Panc1 (cell line): Measurements from ENCODE around the gene PLCD3. TPM values are rescaled to one million over a fixed set of nuclear protein-coding genes. Genes with fewer than 3 reads are reported as not detected.

Source experiments
- ATAC-seq: fragments of 200-7000 bp; cut with Tn5 transposase; 2 replicates; pipeline ENCODE4 v1.9.1; 2020; ENCODE audit warnings: mild to moderate bottlenecking, moderate library complexity
- BruUV-seq: library from RNA; stranded (reverse); fragments of 400-500 nt; replicated peaks from 2 replicates; lab custom pipeline; 2021; lab: Mats Ljungman, UMichigan
- CTCF ChIA-PET: fragments of 300-600 bp; sonication (Branson Sonifier 250); formaldehyde crosslinking; loops from one replicate; lab custom pipeline; 2022; ENCODE audit warnings: antibody characterized with exemption; lab: Charles Lee
- POLR2A ChIA-PET: fragments of 300-600 bp; sonication (Branson Sonifier 250); formaldehyde crosslinking; loops from one replicate; lab custom pipeline; 2022; ENCODE audit warnings: antibody characterized with exemption; lab: Charles Lee
- DNase-seq: peaks from one replicate; pipeline ENCODE4 v3.0.0-alpha.2; 2010; ENCODE audit warnings: low read depth, low spot score
- H3K27ac ChIP-seq: 2 replicates; pipeline ENCODE4 v1.5.1; 2011; ENCODE audit warnings: mild to moderate bottlenecking, low read length, inconsistent platforms
- H3K27me3 ChIP-seq: fragments of 200-500 bp; sonication (Bioruptor generic); 2 replicates; pipeline ENCODE4 v1.6.0; 2014; ENCODE audit warnings: low read length, inconsistent platforms; ENCODE audit not compliant: control insufficient read depth, insufficient read depth
- H3K36me3 ChIP-seq: fragments of 200-500 bp; sonication (Bioruptor generic); 2 replicates; pipeline ENCODE4 v1.5.1; 2014; ENCODE audit warnings: inconsistent platforms, mild to moderate bottlenecking, low read length, moderate library complexity; ENCODE audit not compliant: control insufficient read depth, insufficient read depth
- H3K4me1 ChIP-seq: 2 replicates; pipeline ENCODE4 v1.5.1; 2011; ENCODE audit warnings: inconsistent platforms, mild to moderate bottlenecking, low read length, moderate library complexity; ENCODE audit not compliant: control insufficient read depth, insufficient read depth
- H3K4me3 ChIP-seq, 2 experiments: 2 replicates each; pipeline ENCODE4 v1.5.1; 2011 to 2012; ENCODE audit warnings: low read depth in 2 of 2, low read length in 2 of 2, mild to moderate bottlenecking in 2 of 2, inconsistent platforms in 1 of 2, moderate library complexity in 1 of 2
- H3K9me3 ChIP-seq: fragments of 200-500 bp; sonication (Bioruptor generic); 2 replicates; pipeline ENCODE4 v1.5.1; 2014; ENCODE audit warnings: low read depth, mild to moderate bottlenecking, inconsistent platforms, low read length, moderate library complexity; ENCODE audit not compliant: control insufficient read depth, insufficient read depth
- POLR2AphosphoS5 ChIP-seq: IDR thresholded peaks from 2 replicates; pipeline ENCODE4 v1.6.1; 2012; ENCODE audit warnings: mild to moderate bottlenecking, low read depth, low read length, moderate library complexity
- SIN3A ChIP-seq: IDR thresholded peaks from 2 replicates; pipeline ENCODE4 v1.6.1; 2012; ENCODE audit warnings: low read depth, mild to moderate bottlenecking, low read length, moderate library complexity, borderline replicate concordance; ENCODE audit not compliant: insufficient read depth
- TCF7L2 ChIP-seq: IDR thresholded peaks from 2 replicates; pipeline ENCODE4 v1.6.1; 2011; ENCODE audit warnings: mild to moderate bottlenecking, low read depth, low read length, inconsistent platforms
- in situ Hi-C: cut with HindIII; loops from 2 replicates; pipeline ENCODE4 v1.10.0; 2016; ENCODE audit warnings: low sequenced_read_pairs, low pct_unique_long_range_greater_than_20kb
- intact Hi-C: fragments of 100-400 bp; cut with micrococcal nuclease; formaldehyde crosslinking; loops from one replicate; pipeline ENCODE4 v1.10.0; 2022; ENCODE audit not compliant: unreplicated experiment
- total RNA-seq: library from RNA; stranded (reverse); gene quantifications from one replicate; pipeline ENCODE4 v1.2.1, GENCODE V29; 2021; ENCODE audit not compliant: unreplicated experiment
- TF ChIP-seq, protein P1 (sequence below): fragments of 450-650 bp; IDR thresholded peaks from 2 replicates; pipeline ENCODE4 v1.5.1; 2017; ENCODE audit warnings: mild to moderate bottlenecking
- TF ChIP-seq, protein P2 (sequence below), 2 experiments: IDR thresholded peaks; 2 replicates each; pipeline ENCODE4 v1.6.1; 2011 to 2012; ENCODE audit warnings: low read depth in 2 of 2, control low read depth in 1 of 2, low read length in 1 of 2, mild to moderate bottlenecking in 1 of 2, moderate library complexity in 1 of 2; ENCODE audit not compliant: insufficient read depth in 1 of 2

PLCD3 gene
- total RNA-seq, 1 experiment from 2014 or later = 125 TPM

DNA sequence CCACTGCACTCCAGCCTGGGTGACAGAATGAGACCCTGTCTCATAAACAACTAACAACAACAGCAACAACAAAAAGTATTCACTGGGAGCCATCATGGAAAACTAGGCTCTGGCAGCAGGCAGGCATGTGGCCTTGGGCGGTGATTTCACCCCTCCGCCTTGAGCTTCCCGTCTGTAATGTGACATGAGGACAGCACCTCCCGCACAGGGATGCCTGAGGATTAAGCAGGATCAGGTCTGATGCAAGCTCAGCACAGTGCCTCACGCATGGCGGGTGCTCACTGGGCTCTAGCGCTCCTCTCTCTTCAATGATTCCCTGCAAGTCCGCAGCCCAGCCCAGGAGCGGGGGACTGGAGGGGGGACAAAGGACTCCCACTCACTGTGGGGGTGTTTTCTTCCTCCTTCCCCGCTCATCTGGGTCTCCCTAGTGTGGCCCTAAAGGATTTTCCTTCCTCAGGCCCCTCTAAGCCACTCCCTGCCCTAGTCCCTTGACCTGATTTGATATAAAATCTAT is 2.8 kb downstream of the PLCD3 start:
- no peak; the same call in 1 of the 2 replicates for ATAC-seq
- H3K27ac ChIP-seq = peak overlapping the region; percentile 83
- H3K27me3 ChIP-seq = no peaks in the 10 kb centered on the region
- ChIA-PET POLR2A (no interaction called here), CTCF (no interaction called here)
- in situ Hi-C loops (no loop called here), intact Hi-C loops (no loop called here)
- H3K4me1 ChIP-seq = peaks cover 47% of the 10 kb centered on the region
- BruUV-seq = no TSS peak
- H3K36me3 ChIP-seq = no peaks in the 10 kb centered on the region; the same call in 1 of the 2 replicates
- no peak for DNase-seq
- peak overlapping the region in 1 of 2 experiments; percentile 74; a peak in 3 of 4 replicates for H3K4me3 ChIP-seq
- no peaks in the 10 kb centered on the region for H3K9me3 ChIP-seq
- TF ChIP-seq TCF7L2 = no peak

DNA sequence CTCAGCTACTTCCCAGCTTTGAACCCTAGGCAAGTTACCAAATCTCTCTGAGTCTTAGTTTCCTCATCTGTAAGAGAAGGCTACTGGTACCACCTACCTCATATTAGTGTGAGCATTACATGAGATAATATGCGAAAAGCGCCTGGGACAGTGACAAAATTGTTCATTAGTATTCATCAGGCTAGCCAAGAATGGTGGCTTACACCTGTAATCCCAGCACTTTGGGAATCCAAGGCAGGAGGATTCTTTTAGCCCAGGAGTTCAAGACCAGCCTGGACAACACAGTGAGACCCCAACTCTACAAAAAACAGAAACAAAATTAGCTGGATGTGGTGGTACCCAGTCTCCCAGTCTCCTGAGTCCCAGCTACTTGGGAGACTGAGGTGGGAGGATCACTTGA is 3.3 kb downstream of the PLCD3 start:
- 0 out of 4 replicates have a peak overlapping the region, but pooled peaks of 1 of the 2 experiments have one; percentile 74 for H3K4me3 ChIP-seq
- H3K27ac ChIP-seq = peak overlapping the region; percentile 83
- H3K9me3 ChIP-seq = no peaks in the 10 kb centered on the region
- no peaks in the 10 kb centered on the region; the same call in 1 of the 2 replicates for H3K36me3 ChIP-seq
- H3K27me3 ChIP-seq = no peaks in the 10 kb centered on the region
- POLR2A ChIA-PET = no interaction called here
- CTCF ChIA-PET = no interaction called here
- intact Hi-C loops (no loop called here), in situ Hi-C loops (no loop called here)
- no peak for TF ChIP-seq POLR2AphosphoS5
- TF ChIP-seq, protein P1, sequence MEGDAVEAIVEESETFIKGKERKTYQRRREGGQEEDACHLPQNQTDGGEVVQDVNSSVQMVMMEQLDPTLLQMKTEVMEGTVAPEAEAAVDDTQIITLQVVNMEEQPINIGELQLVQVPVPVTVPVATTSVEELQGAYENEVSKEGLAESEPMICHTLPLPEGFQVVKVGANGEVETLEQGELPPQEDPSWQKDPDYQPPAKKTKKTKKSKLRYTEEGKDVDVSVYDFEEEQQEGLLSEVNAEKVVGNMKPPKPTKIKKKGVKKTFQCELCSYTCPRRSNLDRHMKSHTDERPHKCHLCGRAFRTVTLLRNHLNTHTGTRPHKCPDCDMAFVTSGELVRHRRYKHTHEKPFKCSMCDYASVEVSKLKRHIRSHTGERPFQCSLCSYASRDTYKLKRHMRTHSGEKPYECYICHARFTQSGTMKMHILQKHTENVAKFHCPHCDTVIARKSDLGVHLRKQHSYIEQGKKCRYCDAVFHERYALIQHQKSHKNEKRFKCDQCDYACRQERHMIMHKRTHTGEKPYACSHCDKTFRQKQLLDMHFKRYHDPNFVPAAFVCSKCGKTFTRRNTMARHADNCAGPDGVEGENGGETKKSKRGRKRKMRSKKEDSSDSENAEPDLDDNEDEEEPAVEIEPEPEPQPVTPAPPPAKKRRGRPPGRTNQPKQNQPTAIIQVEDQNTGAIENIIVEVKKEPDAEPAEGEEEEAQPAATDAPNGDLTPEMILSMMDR = no peak
- TF ChIP-seq, protein P2, sequence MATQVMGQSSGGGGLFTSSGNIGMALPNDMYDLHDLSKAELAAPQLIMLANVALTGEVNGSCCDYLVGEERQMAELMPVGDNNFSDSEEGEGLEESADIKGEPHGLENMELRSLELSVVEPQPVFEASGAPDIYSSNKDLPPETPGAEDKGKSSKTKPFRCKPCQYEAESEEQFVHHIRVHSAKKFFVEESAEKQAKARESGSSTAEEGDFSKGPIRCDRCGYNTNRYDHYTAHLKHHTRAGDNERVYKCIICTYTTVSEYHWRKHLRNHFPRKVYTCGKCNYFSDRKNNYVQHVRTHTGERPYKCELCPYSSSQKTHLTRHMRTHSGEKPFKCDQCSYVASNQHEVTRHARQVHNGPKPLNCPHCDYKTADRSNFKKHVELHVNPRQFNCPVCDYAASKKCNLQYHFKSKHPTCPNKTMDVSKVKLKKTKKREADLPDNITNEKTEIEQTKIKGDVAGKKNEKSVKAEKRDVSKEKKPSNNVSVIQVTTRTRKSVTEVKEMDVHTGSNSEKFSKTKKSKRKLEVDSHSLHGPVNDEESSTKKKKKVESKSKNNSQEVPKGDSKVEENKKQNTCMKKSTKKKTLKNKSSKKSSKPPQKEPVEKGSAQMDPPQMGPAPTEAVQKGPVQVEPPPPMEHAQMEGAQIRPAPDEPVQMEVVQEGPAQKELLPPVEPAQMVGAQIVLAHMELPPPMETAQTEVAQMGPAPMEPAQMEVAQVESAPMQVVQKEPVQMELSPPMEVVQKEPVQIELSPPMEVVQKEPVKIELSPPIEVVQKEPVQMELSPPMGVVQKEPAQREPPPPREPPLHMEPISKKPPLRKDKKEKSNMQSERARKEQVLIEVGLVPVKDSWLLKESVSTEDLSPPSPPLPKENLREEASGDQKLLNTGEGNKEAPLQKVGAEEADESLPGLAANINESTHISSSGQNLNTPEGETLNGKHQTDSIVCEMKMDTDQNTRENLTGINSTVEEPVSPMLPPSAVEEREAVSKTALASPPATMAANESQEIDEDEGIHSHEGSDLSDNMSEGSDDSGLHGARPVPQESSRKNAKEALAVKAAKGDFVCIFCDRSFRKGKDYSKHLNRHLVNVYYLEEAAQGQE (IDR thresholded peaks at IDR 0.05; ENCODE audit: insufficient read depth in 1 of 2, low read depth in 2 of 2, low read length in 1 of 2) = no peak
- TF ChIP-seq SIN3A = no peak
- no peak for TF ChIP-seq TCF7L2
- no TSS peak for BruUV-seq
- peaks cover 52% of the 10 kb centered on the region for H3K4me1 ChIP-seq
- no peak for DNase-seq
- ATAC-seq = no peak

DNA sequence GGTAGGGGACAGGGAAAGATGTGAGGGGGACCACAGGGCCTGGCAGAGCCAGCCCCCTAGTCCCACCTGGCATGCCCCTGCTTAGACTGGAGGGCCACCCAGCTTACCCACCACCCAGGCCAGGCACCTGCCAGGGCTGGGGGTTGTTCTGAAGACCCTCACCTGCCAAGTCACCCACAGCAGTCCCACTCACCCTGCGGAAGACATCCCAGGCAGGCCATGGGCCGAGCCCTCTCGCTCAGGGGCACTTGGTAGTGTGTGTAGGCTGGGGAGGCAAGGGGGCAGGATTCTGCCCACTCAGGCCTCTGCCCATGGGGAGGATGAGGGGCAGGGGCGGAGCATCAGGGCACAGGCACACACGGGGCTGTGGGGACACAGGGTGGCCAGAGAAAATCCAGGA is 4.0 kb downstream of the PLCD3 start:
- H3K4me1 ChIP-seq = peaks cover 58% of the 10 kb centered on the region
- no peak for ATAC-seq
- BruUV-seq = no TSS peak
- ChIA-PET CTCF (no interaction called here), POLR2A (no interaction called here)
- H3K4me3 ChIP-seq = 0 out of 4 replicates have a peak overlapping the region, but pooled peaks of 1 of the 2 experiments have one; percentile 18
- TF ChIP-seq POLR2AphosphoS5 = no peak
- TF ChIP-seq, protein P2 (IDR thresholded peaks at IDR 0.05; ENCODE audit: insufficient read depth in 1 of 2, low read depth in 2 of 2, low read length in 1 of 2) = no peak
- TF ChIP-seq SIN3A = no peak
- no peak for TF ChIP-seq TCF7L2
- TF ChIP-seq, protein P1 = no peak
- H3K27ac ChIP-seq = peak overlapping the region; percentile 83
- no peak for DNase-seq
- H3K27me3 ChIP-seq = no peaks in the 10 kb centered on the region
- H3K36me3 ChIP-seq = no peaks in the 10 kb centered on the region; the same call in 1 of the 2 replicates
- intact Hi-C loops = no loop called here
- H3K9me3 ChIP-seq = no peaks in the 10 kb centered on the region
- in situ Hi-C loops = no loop called here
